Fibroblast of villous mesenchyme (primary cell): ENCODE data around the gene LTF. TPM values are rescaled to one million over a fixed set of nuclear protein-coding genes. Genes with fewer than 3 reads are reported as not detected.

Source experiments
- DNase-seq: peaks from one replicate; pipeline ENCODE4 v3.0.0-alpha.2; 2010; ENCODE audit warnings: low read depth
- H3K4me3 ChIP-seq: 2 replicates; pipeline ENCODE4 v1.5.1; 2011; ENCODE audit warnings: low read depth, mild to moderate bottlenecking, low read length
- total RNA-seq: library from RNA; depleted of rRNA; stranded (reverse); fragments of >200 nt; gene quantifications from 2 replicates; pipeline ENCODE4 v1.2.3, GENCODE V29; 2012
- TF ChIP-seq, protein P1 (sequence below): IDR thresholded peaks from 2 replicates; pipeline ENCODE4 v1.5.1; 2012; ENCODE audit warnings: low read depth, mild to moderate bottlenecking, low read length; ENCODE audit not compliant: insufficient read depth

The LTF gene
- total RNA-seq, 1 donor: under 0.01 TPM

DNA sequence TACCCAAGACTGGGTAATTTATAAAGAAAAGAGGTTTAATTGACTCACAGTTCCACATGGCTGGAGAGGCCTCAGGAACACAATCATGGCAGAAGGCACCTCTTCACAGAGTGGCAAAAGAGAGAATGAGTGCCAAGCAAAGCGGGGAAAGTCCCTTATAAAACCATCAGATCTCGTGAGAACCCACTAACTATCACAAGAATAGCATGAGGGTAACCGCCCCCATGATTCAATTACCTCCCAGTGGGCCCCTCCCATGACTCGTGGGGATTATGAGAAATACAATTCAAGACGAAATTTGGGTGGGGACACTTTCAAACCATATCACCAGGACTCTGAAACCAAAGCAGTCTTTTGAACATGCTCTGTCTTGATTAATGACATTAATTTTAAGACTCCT lies 40.1 kb upstream of the LTF start:
- DNase-seq: no peak
- no peak overlapping the region for H3K4me3 ChIP-seq
- TF ChIP-seq, protein P1, sequence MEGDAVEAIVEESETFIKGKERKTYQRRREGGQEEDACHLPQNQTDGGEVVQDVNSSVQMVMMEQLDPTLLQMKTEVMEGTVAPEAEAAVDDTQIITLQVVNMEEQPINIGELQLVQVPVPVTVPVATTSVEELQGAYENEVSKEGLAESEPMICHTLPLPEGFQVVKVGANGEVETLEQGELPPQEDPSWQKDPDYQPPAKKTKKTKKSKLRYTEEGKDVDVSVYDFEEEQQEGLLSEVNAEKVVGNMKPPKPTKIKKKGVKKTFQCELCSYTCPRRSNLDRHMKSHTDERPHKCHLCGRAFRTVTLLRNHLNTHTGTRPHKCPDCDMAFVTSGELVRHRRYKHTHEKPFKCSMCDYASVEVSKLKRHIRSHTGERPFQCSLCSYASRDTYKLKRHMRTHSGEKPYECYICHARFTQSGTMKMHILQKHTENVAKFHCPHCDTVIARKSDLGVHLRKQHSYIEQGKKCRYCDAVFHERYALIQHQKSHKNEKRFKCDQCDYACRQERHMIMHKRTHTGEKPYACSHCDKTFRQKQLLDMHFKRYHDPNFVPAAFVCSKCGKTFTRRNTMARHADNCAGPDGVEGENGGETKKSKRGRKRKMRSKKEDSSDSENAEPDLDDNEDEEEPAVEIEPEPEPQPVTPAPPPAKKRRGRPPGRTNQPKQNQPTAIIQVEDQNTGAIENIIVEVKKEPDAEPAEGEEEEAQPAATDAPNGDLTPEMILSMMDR: no peak

DNA sequence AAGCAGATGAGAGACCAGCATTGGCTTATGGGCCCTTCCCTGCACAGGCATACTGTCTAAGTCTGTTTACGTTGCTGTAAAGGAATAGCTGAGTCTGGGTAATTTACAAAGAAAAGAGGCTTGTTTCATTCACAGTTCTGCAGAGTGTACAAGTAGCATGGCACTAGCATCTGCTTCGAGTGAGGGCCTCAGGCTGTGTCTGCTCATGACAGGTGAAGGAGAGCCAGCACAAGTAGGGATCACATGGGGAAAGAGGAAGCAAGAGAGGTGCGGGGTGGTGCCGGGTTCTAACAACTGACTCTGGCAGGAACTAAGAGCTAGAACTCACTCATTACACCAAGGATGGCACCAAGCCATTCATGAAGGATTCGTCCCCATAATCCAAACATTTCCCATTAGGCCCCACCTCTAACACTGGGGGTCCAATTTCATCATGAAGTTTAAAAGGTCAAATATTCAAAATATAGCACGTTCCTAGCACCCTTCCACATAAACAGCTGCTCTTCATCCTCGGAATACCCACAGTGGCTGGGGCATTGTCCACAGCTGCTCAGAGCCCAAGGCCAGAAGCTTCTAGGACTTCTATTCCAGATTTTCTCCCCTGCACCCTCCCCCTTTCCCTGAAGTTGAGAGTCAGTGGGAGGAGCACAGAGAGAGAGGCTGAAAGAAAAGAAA lies 38.6 kb upstream of the LTF start:
- DNase-seq: no peak
- H3K4me3 ChIP-seq: no peak overlapping the region
- TF ChIP-seq, protein P1: no peak

DNA sequence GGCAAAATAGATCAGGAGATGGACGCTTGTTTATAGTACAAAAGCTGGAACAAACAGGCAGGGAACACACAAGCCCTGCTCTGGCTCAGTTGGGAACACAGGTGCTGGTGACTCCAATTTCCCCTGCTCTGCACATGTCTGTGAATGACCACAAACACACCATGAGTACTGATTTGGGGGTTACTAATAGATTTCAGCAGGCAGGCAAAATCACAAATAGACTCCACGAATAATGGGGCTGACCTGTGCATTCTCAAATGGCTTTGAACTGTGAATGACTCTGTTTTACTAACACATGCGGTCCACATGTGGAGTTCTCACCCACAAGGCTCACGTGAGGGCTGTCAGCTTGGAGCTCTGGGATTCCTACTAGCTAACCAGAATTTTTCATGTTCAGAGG lies 37.0 kb upstream of the LTF start:
- DNase-seq: peak; percentile 13
- no peak overlapping the region for H3K4me3 ChIP-seq
- TF ChIP-seq, protein P1: no peak

DNA sequence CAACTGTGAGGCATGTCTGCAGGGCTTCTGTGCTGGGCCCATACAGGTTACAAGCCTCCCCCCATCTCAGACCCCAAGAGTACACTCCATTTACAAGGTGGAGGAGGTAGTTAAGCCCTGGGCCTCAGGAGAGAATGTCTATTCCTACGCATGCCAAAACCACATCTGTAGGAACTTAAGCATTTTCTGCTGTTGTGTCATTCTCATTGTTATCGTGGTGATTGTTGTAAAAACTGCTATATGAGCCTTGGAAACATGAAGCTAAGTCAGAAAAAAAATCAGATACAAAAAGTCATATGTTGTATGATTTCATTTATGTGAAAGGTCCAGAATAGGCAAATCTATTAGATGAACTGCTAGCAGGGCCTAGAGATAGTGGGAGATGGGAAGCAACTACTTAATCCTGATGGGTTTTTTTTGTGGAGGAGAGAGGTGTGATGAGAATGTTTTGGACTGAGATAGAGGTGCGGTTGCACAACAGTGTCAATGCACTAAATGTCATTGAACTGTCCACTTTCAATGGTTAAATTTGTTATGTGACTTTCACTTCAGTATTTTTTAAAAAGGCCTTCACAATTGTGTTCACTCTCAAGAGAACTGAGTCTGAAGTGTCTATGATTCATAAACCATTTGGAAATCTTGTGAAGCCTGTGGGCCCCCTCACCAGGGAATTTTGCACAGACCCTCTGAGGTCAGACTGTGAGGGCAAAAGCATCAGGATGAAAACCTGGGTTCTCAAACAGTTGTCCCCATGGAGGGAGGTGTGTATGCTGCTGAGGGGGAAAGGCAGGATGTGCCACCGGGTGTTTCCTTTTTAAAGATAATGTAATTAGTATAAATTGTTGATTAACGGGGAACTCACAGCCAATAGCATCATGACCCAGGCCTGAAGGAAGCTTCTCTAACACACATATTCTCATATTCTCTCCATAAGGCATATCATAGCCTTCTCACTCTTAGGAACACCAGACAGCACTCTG lies 36.2 kb upstream of the LTF start:
- H3K4me3 ChIP-seq: no peak overlapping the region
- TF ChIP-seq, protein P1: no peak
- peak; percentile 26 for DNase-seq

DNA sequence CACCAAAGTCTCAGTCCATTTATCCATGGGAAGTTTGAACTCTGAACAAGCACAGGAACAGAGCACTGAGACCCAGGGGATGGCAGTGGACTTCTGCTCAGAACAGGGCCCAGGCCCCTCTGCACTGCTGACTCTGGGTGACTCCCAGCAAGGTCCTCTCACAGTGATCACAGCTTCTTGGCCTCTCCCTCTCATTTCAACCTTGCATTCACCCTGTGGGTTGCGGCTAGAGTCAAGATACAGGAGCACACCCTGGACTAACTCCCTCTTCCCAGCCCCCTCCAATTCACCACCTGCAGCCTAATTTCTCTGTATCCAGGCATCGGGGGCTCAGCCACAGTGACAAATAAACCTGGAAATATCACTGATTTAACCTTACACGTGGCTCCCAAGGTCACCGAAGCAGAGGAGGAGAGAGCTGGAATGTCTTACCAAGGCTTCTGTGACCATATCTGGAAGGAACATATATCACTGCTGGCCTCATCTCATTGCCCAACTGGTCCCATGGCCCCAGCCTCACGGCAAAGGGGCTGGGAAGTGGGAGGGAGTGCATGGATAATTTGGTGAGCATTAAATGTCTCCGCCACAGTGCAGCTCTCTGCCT lies 34.3 kb upstream of the LTF start:
- TF ChIP-seq, protein P1: no peak
- H3K4me3 ChIP-seq: no peak overlapping the region
- DNase-seq: no peak

DNA sequence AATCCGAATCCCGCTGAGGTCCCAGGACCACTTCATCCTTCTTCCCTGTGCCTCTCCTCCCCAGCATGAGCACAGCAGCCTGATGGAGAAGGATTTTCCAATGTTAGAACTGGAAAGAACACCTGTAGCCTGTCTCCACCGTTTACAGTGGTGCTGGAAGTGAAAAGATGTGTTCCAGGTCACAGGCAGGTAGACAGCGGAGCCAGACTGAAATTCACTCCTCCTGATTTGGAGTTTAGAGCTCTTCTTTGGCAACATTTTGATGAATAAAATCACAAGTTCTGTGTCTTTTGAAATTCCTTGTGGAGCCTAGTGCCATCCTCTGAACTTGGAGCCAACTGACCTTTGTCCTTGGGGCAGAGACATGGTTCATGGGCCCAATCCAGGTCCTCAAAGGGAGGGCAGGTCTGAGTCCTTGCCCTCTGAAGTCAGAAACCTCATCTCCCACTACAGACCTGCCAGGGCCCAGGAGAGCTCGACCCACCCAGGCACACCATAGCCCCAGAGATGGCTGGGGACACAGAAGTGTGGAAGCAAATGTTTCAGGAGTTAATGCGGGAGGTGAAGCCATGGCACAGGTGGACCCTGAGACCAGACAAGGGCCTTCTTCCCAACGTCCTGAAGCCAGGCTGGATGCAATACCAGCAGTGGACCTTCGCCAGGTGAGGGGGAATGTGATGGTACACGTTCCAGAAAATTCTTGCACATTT lies 33.0 kb upstream of the LTF start, which contains the start of gene RTP3:
Gene RTP3, plus strand, starts transcription at position 421 of the 710 bp plus-strand sequence. Its CDS starts 87 bp downstream, at position 508.
- no peak for DNase-seq
- TF ChIP-seq, protein P1: no peak
- no peak within 1 kb of the TSS for H3K4me3 ChIP-seq
